HG03457 (cell line): ENCODE measurements around the gene HSF2BP.
"Not testable (repeated sequence)": the region's sequence is repeated elsewhere in the genome, so short reads cannot be mapped to it uniquely, and the experiment has no call there.

Source experiments
- ATAC-seq: cut with Tn5 transposase; IDR thresholded peaks from one replicate; pipeline ENCODE4 v1.9.1; 2021; ENCODE audit warnings: moderate number of reproducible peaks; ENCODE audit not compliant: unreplicated experiment

Gene HSF2BP

GRCh38 chr21:43622796-43623195, 36.5 kb downstream of the HSF2BP start:
- ATAC-seq = no peak

- no peak for ATAC-seq
Measured at GRCh38 chr21:43619856-43620255, 39.4 kb downstream of the HSF2BP start.

GRCh38 chr21:43619344-43619743, 39.9 kb downstream of the HSF2BP start:
- no peak for ATAC-seq

- no peak for ATAC-seq
Measured at GRCh38 chr21:43618940-43619339, 40.3 kb downstream of the HSF2BP start.

GRCh38 chr21:43616861-43617260, 42.4 kb downstream of the HSF2BP start:
- not testable (repeated sequence) for ATAC-seq

GRCh38 chr21:43614839-43615238, 44.4 kb downstream of the HSF2BP start:
- ATAC-seq = no peak

- no peak for ATAC-seq
Measured at GRCh38 chr21:43613755-43614638, 45.3 kb downstream of the HSF2BP start.

GRCh38 chr21:43611598-43612369, 47.5 kb downstream of the HSF2BP start:
- ATAC-seq = no peak

GRCh38 chr21:43609501-43610340, 49.6 kb downstream of the HSF2BP start:
- no peak for ATAC-seq

- ATAC-seq = no peak
Measured at GRCh38 chr21:43608664-43609063, 50.6 kb downstream of the HSF2BP start.

GRCh38 chr21:43608225-43608624, 51.1 kb downstream of the HSF2BP start:
- ATAC-seq = no peak

- no peak for ATAC-seq
Measured at GRCh38 chr21:43605320-43606215, 53.7 kb downstream of the HSF2BP start.

GRCh38 chr21:43604505-43605204, 54.6 kb downstream of the HSF2BP start:
- no peak for ATAC-seq

- no peak for ATAC-seq
Measured at GRCh38 chr21:43603641-43604504, 55.4 kb downstream of the HSF2BP start.

- no peak for ATAC-seq
Measured at GRCh38 chr21:43603233-43603626, 56.1 kb downstream of the HSF2BP start.

- no peak for ATAC-seq
Measured at GRCh38 chr21:43602266-43603232, 56.7 kb downstream of the HSF2BP start.

- no peak for ATAC-seq
Measured at GRCh38 chr21:43600642-43601402, 58.5 kb downstream of the HSF2BP start.
